K562 (cell line): ENCODE results near the gene SPINK8. TPM values are rescaled to one million over a fixed set of nuclear protein-coding genes. Genes with fewer than 3 reads are reported as not detected.

ENCODE experiments used
- ATAC-seq: fragments of 200-7000 bp; cut with Tn5 transposase; 3 replicates; pipeline ENCODE4 v1.9.1; 2020; ENCODE audit warnings: moderate library complexity
- BruUV-seq: library from RNA; stranded (reverse); fragments of 400-500 nt; replicated peaks from 2 replicates; lab custom pipeline; 2021; lab: Mats Ljungman, UMichigan
- CTCF ChIA-PET: fragments of 300-600 bp; formaldehyde crosslinking; extraction: SDS; loops from one replicate; lab custom pipeline; 2021; ENCODE audit warnings: low intra/inter-chr PET ratio; lab: Yijun Ruan, JAX
- POLR2A ChIA-PET: fragments of 300-600, 350-650 bp; sonication (Branson Sonifier 250); formaldehyde crosslinking; extraction: SDS; loops from one replicate; lab custom pipeline; 2021; ENCODE audit warnings: antibody characterized with exemption, inconsistent platforms; lab: Yijun Ruan, JAX
- DNase-seq, 4 experiments: peaks; one replicate each; pipeline versions ENCODE4 v3.0.0 to v3.0.0-alpha.2; 2011 to 2018; ENCODE audit warnings: low spot score in 3 of 4, mixed read lengths in 3 of 4; ENCODE audit errors: extremely low read depth in 1 of 4
- FAIRE-seq: peaks from 2 replicates; lab custom pipeline; 2011; peaks lifted over from hg19 to GRCh38; lab: Jason Lieb, UNC
- H2AFZ ChIP-seq: 2 replicates; pipeline ENCODE4 v1.6.0; 2011; ENCODE audit warnings: low read depth, low read length, control low read depth, inconsistent platforms
- H3K27ac ChIP-seq: fragments of 200-600 bp; 3 replicates; pipeline ENCODE4 v1.8.0; 2011; ENCODE audit warnings: low read depth, mild to moderate bottlenecking, control low read depth, inconsistent platforms, low read length, moderate library complexity, mixed read lengths; ENCODE audit errors: extremely low read depth
- H3K27me3 ChIP-seq, 2 experiments: fragments of 300-600 bp in 1 of 2; 2 replicates in 1 of 2; 3 replicates in 1 of 2; pipeline versions ENCODE4 v1.6.0 to v1.8.0; 2011; ENCODE audit warnings: inconsistent platforms in 2 of 2, low read length in 2 of 2, mild to moderate bottlenecking in 1 of 2, mixed read lengths in 1 of 2, moderate library complexity in 1 of 2; ENCODE audit not compliant: control insufficient read depth in 2 of 2, insufficient read depth in 2 of 2
- H3K36me3 ChIP-seq: fragments of 300-600 bp; 3 replicates; pipeline ENCODE4 v1.8.0; 2011; ENCODE audit warnings: mild to moderate bottlenecking, low read length, inconsistent platforms; ENCODE audit not compliant: control insufficient read depth, insufficient read depth
- H3K4me1 ChIP-seq, 2 experiments: fragments of 200-600 bp in 1 of 2; replicated peaks in 1 of 2; 2 replicates in 1 of 2; 3 replicates in 1 of 2; pipeline versions ENCODE4 v1.5.1 to v1.8.0; 2011; ENCODE audit warnings: inconsistent platforms in 2 of 2, low read length in 2 of 2, mild to moderate bottlenecking in 1 of 2, mixed read lengths in 1 of 2, moderate library complexity in 1 of 2; ENCODE audit not compliant: control insufficient read depth in 2 of 2, insufficient read depth in 2 of 2
- H3K4me2 ChIP-seq: 2 replicates; pipeline ENCODE4 v1.6.1; 2011; ENCODE audit warnings: low read length, control low read depth, inconsistent platforms, mixed read lengths; ENCODE audit not compliant: insufficient read depth
- H3K4me3 ChIP-seq: fragments of 200-600 bp; sonication (generic), shearing (Covaris generic); 2 replicates; pipeline ENCODE4 v1.5.1; 2016; ENCODE audit warnings: control low read depth, inconsistent platforms
- H3K79me2 ChIP-seq: fragments of 200-600 bp; 3 replicates; pipeline ENCODE4 v1.8.0; 2011; ENCODE audit warnings: low read length, inconsistent platforms; ENCODE audit not compliant: control insufficient read depth, insufficient read depth
- H3K9ac ChIP-seq, 2 experiments: 2 replicates each; pipeline versions ENCODE4 v1.6.0 to v1.6.1; 2011; ENCODE audit warnings: low read depth in 2 of 2, low read length in 2 of 2, control low read depth in 1 of 2, inconsistent platforms in 1 of 2, mild to moderate bottlenecking in 1 of 2, mixed read lengths in 1 of 2; ENCODE audit not compliant: insufficient read depth in 1 of 2
- H3K9me1 ChIP-seq: one replicate; pipeline ENCODE4 v1.6.0; 2011; ENCODE audit warnings: inconsistent platforms, mild to moderate bottlenecking, low read length, moderate library complexity; ENCODE audit not compliant: control insufficient read depth, insufficient read depth
- H3K9me3 ChIP-seq: replicated peaks from 2 replicates; pipeline ENCODE4 v1.5.1; 2011; ENCODE audit warnings: low read depth, low read length, inconsistent platforms; ENCODE audit not compliant: control insufficient read depth, insufficient read depth
- H4K20me1 ChIP-seq: replicated peaks from 2 replicates; pipeline ENCODE4 v1.6.1; 2011; ENCODE audit warnings: low read length, inconsistent platforms, mixed read lengths; ENCODE audit not compliant: control insufficient read depth, insufficient read depth
- EP400 ChIP-seq: fragments of 450-650 bp; IDR thresholded peaks from 2 replicates; pipeline ENCODE4 v1.6.1; 2017; ENCODE audit warnings: antibody characterized with exemption, mild to moderate bottlenecking, moderate library complexity
- GATAD2B ChIP-seq: fragments of 450-650 bp; IDR thresholded peaks from 2 replicates; pipeline ENCODE4 v1.6.1; 2017; ENCODE audit warnings: mild to moderate bottlenecking, borderline replicate concordance
- HNRNPL ChIP-seq: fragments of 200-400 bp; formaldehyde crosslinking; IDR thresholded peaks from 2 replicates; pipeline ENCODE4 v1.6.1; 2017; ENCODE audit warnings: low read depth, mild to moderate bottlenecking, low read length
- POLR2AphosphoS2 ChIP-seq: IDR thresholded peaks from 2 replicates; pipeline ENCODE4 v1.6.1; 2012; ENCODE audit warnings: low read length, improper control_type of control experiment
- SIN3B ChIP-seq: fragments of 450-650 bp; IDR thresholded peaks from 2 replicates; pipeline ENCODE4 v1.6.1; 2017; ENCODE audit warnings: low read depth, mild to moderate bottlenecking, moderate library complexity
- U2AF2 ChIP-seq: fragments of 200-400 bp; formaldehyde crosslinking; optimal IDR thresholded peaks from 2 replicates; pipeline ENCODE3; 2017; ENCODE audit warnings: low read depth, mild to moderate bottlenecking, low read length
- ZNF121 ChIP-seq: sonication (generic); formaldehyde crosslinking; conservative IDR thresholded peaks from 2 replicates; pipeline ENCODE4 v1.8.0; 2022; ENCODE audit warnings: missing genetic modification reagents
- ZNF79 ChIP-seq: fragments of 250-450 bp; sonication (Bioruptor Pico); IDR thresholded peaks from 2 replicates; pipeline ENCODE4 v1.4.0; 2020; ENCODE audit warnings: low read depth, mild to moderate bottlenecking, moderate library complexity
- WGBS: fragments of 100-300 bp; shearing (Covaris generic); methylation state at CpG from one replicate; pipeline ENCODE4 v1.1.6; 2016; ENCODE audit warnings: low coverage, mixed read lengths; ENCODE audit not compliant: insufficient coverage; ENCODE audit errors: missing lambda C conversion rate; 5-methylcytosine and 5-hydroxymethylcytosine counted together
- in situ Hi-C: fragments of 300-500 bp; cut with MboI; formaldehyde crosslinking; loops from 4 replicates; pipeline ENCODE4 v1.15.0; 2018; ENCODE audit warnings: inconsistent platforms, mixed read lengths
- intact Hi-C: fragments of 100-400 bp; cut with micrococcal nuclease; formaldehyde crosslinking; loops from 2 replicates; pipeline ENCODE4 v1.14.2; 2022
- polyA plus RNA-seq, 8 experiments: library from polyadenylated mRNA; depleted of rRNA in 4 of 8; stranded (reverse) in 5 of 8; unstranded in 3 of 8; fragments of >200 nt; fragmentation: Nextera tagmentation in 2 of 8; fragmentation: Illumina TruSeq in 1 of 8; extraction: Ambion mirVana in 2 of 8; extraction: Trizol in 1 of 8; gene quantifications; 2 replicates each; pipeline versions ENCODE4 v1.2.1 to v1.2.3, GENCODE V29; 2011 to 2014; ENCODE audit warnings: inconsistent platforms in 1 of 8, missing spikeins in 1 of 8
- total RNA-seq, 7 experiments: library from RNA; depleted of rRNA in 6 of 7; stranded (reverse); fragments of >200 nt in 6 of 7; fragmentation: Illumina TruSeq in 2 of 7; extraction: Trizol in 2 of 7; gene quantifications; 2 replicates each; pipeline versions ENCODE4 v1.2.1 to v1.2.3, GENCODE V29; 2011 to 2021; ENCODE audit warnings: low replicate concordance in 1 of 7
- TF ChIP-seq, protein P1 (sequence below): fragments of 450-650 bp; formaldehyde crosslinking; IDR thresholded peaks from 2 replicates; pipeline ENCODE4 v1.4.0; 2020; ENCODE audit warnings: mild to moderate bottlenecking, mixed read lengths

SPINK8 gene
- total and polyA plus RNA-seq, 9 of the 15 experiments (the other 6 are each of a cell fraction or from before 2014, with no cell fraction given) = not detected

DNA sequence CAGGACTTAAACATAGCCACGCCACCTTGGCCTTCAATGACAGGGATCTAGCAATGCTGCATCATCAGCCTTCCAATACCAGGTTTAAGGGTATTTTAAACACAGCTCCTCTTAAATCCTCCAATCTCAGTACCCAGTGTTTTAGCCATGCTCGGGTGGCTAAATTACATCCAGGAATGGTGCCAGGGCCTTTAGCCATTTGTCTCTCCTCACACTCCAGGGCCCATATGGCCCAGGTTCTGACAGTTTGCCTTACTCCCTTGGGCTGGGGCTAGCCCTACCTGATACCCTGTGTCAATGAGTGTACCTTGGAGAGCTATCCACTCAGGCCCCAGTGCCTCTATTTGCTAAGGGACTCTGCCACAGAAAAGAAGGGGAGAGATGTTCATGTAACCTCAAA lies 63.2 kb downstream of the SPINK8 start:
- H2AFZ ChIP-seq = no peak overlapping the region
- H3K4me1 ChIP-seq = no peaks in the 10 kb centered on the region; a peak in 1 of 5 replicates
- in situ Hi-C loops (loop anchor here (5.0 kb wide), 1 partner anchor 167 kb away; no protein-coding TSS in a partner anchor), intact Hi-C loops (loop anchor here (5.0 to 10.0 kb wide), 3 partner anchors 76 to 284 kb away; partner anchors contain the start of gene PFKFB4)
- no TSS peak for BruUV-seq
- H3K4me2 ChIP-seq = no peak overlapping the region
- ChIA-PET CTCF (no interaction called here), POLR2A (interaction anchor here (0.9 to 1.7 kb wide), 4 partner anchors 9 to 170 kb away, joined by 3 to 5 read pairs (median 4); partner anchors contain the start of genes CCDC51, TMA7 and ZNF589)
- TF ChIP-seq U2AF2 (no peak), SIN3B (no peak), GATAD2B (no peak), EP400 (no peak), ZNF79 (no peak), HNRNPL (no peak), ZNF121 (CRISPR knock-in tag) (no peak), POLR2AphosphoS2 (no peak)
- TF ChIP-seq, protein P1, sequence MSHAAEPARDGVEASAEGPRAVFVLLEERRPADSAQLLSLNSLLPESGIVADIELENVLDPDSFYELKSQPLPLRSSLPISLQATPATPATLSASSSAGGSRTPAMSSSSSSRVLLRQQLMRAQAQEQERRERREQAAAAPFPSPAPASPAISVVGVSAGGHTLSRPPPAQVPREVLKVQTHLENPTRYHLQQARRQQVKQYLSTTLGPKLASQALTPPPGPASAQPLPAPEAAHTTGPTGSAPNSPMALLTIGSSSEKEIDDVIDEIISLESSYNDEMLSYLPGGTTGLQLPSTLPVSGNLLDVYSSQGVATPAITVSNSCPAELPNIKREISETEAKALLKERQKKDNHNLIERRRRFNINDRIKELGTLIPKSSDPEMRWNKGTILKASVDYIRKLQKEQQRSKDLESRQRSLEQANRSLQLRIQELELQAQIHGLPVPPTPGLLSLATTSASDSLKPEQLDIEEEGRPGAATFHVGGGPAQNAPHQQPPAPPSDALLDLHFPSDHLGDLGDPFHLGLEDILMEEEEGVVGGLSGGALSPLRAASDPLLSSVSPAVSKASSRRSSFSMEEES (CRISPR knock-in tag) = no peak
- ATAC-seq = no peak
- H3K9me1 ChIP-seq = no peaks in the 10 kb centered on the region
- FAIRE-seq = no peak
- 100% methylated on average over 2 of the region's 2 CpGs for WGBS
- no peak overlapping the region for H3K9ac ChIP-seq
- H4K20me1 ChIP-seq = no peaks in the 10 kb centered on the region
- peaks cover 45% of the 10 kb centered on the region; the same call in 2 of the 3 replicates for H3K36me3 ChIP-seq
- no peak overlapping the region for H3K4me3 ChIP-seq
- H3K27ac ChIP-seq = no peak overlapping the region
- no peak for DNase-seq
- H3K27me3 ChIP-seq = no peaks in the 10 kb centered on the region
- H3K9me3 ChIP-seq = peaks cover 4% of the 10 kb centered on the region; the same call in 1 of the 2 replicates
- no peaks in the 10 kb centered on the region for H3K79me2 ChIP-seq
